Smooth muscle cell (in vitro differentiated cells): ENCODE results near the gene ALPL. TPM values are rescaled to one million over a fixed set of nuclear protein-coding genes. Genes with fewer than 3 reads are reported as not detected.
"Not testable (repeated sequence)": the region's sequence is repeated elsewhere in the genome, so short reads cannot be mapped to it uniquely, and the experiment has no call there.

Experiments
- DNase-seq: peaks from one replicate; lab custom pipeline; 2025; ENCODE audit not compliant: unreplicated experiment; lab: John Stamatoyannopoulos, UW
- H2AFZ ChIP-seq: fragments of 200-600 bp; sonication (generic); 2 replicates; pipeline ENCODE4 v1.6.0; 2016; ENCODE audit warnings: antibody characterized with exemption, low read depth, mild to moderate bottlenecking
- H3F3A ChIP-seq: fragments of 200-600 bp; sonication (generic); 2 replicates; pipeline ENCODE4 v1.6.0; 2017; ENCODE audit warnings: antibody characterized with exemption, low read depth
- H3K27ac ChIP-seq: fragments of 200-600 bp; sonication (generic); 2 replicates; pipeline ENCODE4 v1.5.1; 2016; ENCODE audit warnings: low read depth, mild to moderate bottlenecking
- H3K27me3 ChIP-seq: fragments of 200-600 bp; sonication (generic); 2 replicates; pipeline ENCODE4 v1.6.1; 2016; ENCODE audit warnings: low read depth, mild to moderate bottlenecking
- H3K36me3 ChIP-seq: fragments of 200-600 bp; sonication (generic); 2 replicates; pipeline ENCODE4 v1.5.1; 2016; ENCODE audit warnings: low read depth
- H3K4me1 ChIP-seq: fragments of 200-600 bp; sonication (generic); 2 replicates; pipeline ENCODE4 v1.5.1; 2016; ENCODE audit warnings: low read depth
- H3K4me2 ChIP-seq: fragments of 200-600 bp; sonication (generic); 2 replicates; pipeline ENCODE4 v1.6.0; 2016; ENCODE audit warnings: mild to moderate bottlenecking
- H3K4me3 ChIP-seq: fragments of 200-600 bp; sonication (generic); 2 replicates; pipeline ENCODE4 v1.5.1; 2016; ENCODE audit warnings: mild to moderate bottlenecking
- H3K79me2 ChIP-seq: fragments of 200-600 bp; sonication (generic); 2 replicates; pipeline ENCODE4 v1.6.0; 2016; ENCODE audit warnings: low read depth, mild to moderate bottlenecking
- H3K9ac ChIP-seq: fragments of 200-600 bp; sonication (generic); 2 replicates; pipeline ENCODE4 v1.6.0; 2016; ENCODE audit warnings: low read depth
- H3K9me3 ChIP-seq: fragments of 200-600 bp; sonication (generic); replicated peaks from 2 replicates; pipeline ENCODE4 v1.5.1; 2016; ENCODE audit warnings: low read depth
- H4K20me1 ChIP-seq: fragments of 200-600 bp; sonication (generic); 2 replicates; pipeline ENCODE4 v1.6.0; 2016; ENCODE audit warnings: low read depth
- WGBS: methylation state at CpG from one replicate; pipeline ENCODE4 v1.1.7; 2016; ENCODE audit warnings: low lambda C conversion rate; 5-methylcytosine and 5-hydroxymethylcytosine counted together
- polyA plus RNA-seq: library from polyadenylated mRNA; unstranded; fragments of >200 nt; fragmentation: Nextera tagmentation; extraction: Ambion mirVana; gene quantifications from 2 replicates; pipeline ENCODE4 v1.2.1, GENCODE V29; 2016
- total RNA-seq: library from RNA; depleted of rRNA; stranded (reverse); fragments of >200 nt; gene quantifications from 2 replicates; pipeline ENCODE4 v1.2.3, GENCODE V29; 2014
- TF ChIP-seq, protein P1 (sequence below): fragments of 200-600 bp; sonication (generic); IDR thresholded peaks from 2 replicates; pipeline ENCODE4 v1.5.1; 2017; ENCODE audit warnings: borderline replicate concordance, mild to moderate bottlenecking, antibody characterized with exemption; ENCODE audit not compliant: insufficient read depth, poor library complexity, severe bottlenecking

ALPL gene
- total and polyA plus RNA-seq, 2 experiments from 2014 or later: 4.6 to 8.3 TPM

DNA sequence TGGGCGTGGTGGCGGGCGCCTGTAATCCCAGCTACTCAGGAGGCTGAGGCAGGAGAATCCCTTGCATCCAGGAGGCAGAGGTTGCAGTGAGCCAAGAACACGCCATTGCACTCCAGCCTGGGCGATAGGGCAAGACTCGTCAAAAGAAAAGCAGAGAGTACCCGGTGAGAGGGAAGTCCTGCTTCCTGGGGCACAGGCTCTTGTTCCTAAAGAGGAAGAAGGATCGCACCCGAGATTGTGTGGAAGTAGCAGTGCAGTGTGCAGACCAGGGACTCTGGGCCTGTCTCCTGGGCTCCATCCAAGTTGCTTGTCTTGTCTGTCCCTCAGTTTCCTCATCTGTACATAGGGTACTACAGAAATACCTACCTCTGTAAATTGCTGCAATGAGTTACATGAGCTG lies 39.6 kb upstream of the ALPL start:
- 98% methylated on average over 9 of the region's 9 CpGs for WGBS

DNA sequence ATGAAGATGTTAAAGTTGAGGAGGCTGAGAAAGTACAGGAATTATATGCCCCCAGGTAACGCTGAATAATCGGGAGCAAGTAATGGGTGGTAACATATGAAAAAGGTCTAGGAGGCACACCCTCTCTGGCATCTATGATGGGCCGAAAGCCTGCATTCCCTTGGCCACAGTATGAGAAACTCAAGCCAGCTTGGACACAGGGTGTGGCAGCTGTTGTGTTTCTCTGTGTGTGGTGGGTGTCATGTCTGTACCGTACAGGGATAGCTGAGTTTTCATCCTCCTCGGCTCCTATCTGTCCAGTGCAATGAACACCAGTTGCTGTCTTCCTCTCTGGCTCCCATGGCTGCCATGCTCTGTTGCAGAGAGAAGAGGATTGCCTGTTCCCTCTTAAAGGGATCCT lies 36.4 kb upstream of the ALPL start:
- Histone ChIP-seq H3K27ac (no peak overlapping the region), H3K27me3 (no peaks in the 10 kb centered on the region), H3K9me3 (no peaks in the 10 kb centered on the region), H3K4me2 (no peak overlapping the region), H3K9ac (no peak overlapping the region), H4K20me1 (no peaks in the 10 kb centered on the region), H3K4me1 (no peaks in the 10 kb centered on the region), H2AFZ (no peak overlapping the region), H3F3A (no peaks in the 10 kb centered on the region), H3K4me3 (no peak overlapping the region), H3K36me3 (no peaks in the 10 kb centered on the region), H3K79me2 (no peaks in the 10 kb centered on the region)
- TF ChIP-seq, protein P1, sequence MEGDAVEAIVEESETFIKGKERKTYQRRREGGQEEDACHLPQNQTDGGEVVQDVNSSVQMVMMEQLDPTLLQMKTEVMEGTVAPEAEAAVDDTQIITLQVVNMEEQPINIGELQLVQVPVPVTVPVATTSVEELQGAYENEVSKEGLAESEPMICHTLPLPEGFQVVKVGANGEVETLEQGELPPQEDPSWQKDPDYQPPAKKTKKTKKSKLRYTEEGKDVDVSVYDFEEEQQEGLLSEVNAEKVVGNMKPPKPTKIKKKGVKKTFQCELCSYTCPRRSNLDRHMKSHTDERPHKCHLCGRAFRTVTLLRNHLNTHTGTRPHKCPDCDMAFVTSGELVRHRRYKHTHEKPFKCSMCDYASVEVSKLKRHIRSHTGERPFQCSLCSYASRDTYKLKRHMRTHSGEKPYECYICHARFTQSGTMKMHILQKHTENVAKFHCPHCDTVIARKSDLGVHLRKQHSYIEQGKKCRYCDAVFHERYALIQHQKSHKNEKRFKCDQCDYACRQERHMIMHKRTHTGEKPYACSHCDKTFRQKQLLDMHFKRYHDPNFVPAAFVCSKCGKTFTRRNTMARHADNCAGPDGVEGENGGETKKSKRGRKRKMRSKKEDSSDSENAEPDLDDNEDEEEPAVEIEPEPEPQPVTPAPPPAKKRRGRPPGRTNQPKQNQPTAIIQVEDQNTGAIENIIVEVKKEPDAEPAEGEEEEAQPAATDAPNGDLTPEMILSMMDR: no peak
- no peak for DNase-seq
- WGBS: 93% methylated on average over 5 of the region's 5 CpGs

More for the DNA sequence above, 39.6 kb upstream of the ALPL start:
- H3K9me3 ChIP-seq: no peaks in the 10 kb centered on the region
- H3K27ac ChIP-seq: no peak overlapping the region
- H3K4me2 ChIP-seq: no peak overlapping the region
- H3K4me1 ChIP-seq: no peaks in the 10 kb centered on the region
- no peak for DNase-seq
- TF ChIP-seq, protein P1: no peak
- no peak overlapping the region for H3K4me3 ChIP-seq
- H2AFZ ChIP-seq: no peak overlapping the region
- H3F3A ChIP-seq: no peaks in the 10 kb centered on the region
- H4K20me1 ChIP-seq: no peaks in the 10 kb centered on the region
- no peaks in the 10 kb centered on the region for H3K27me3 ChIP-seq
- no peaks in the 10 kb centered on the region for H3K79me2 ChIP-seq
- H3K36me3 ChIP-seq: no peaks in the 10 kb centered on the region
- H3K9ac ChIP-seq: no peak overlapping the region

DNA sequence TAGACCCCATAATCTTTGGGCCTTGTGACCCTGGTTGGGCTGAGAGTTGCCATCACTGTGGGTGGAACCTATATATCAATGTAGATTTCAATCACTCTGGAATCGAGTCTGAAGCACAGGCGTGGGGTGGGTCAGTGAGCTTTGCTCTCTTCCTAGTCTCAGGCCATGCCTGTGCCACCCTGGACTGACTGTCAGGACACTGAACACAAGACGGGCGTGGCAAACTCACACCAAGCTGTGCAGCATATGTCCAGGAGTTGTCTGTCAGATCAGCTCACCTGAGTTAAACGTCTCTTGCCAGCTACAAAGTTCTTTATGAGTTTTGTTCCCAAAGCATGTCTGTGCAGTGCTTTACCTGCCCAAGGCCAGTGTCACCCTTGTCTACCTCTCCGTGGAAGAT lies 30.9 kb upstream of the ALPL start:
- Histone ChIP-seq H3K79me2 (no peaks in the 10 kb centered on the region), H3F3A (no peaks in the 10 kb centered on the region), H3K36me3 (no peaks in the 10 kb centered on the region), H2AFZ (no peak overlapping the region), H3K9me3 (no peaks in the 10 kb centered on the region), H3K27ac (no peak overlapping the region), H3K4me2 (no peak overlapping the region), H3K4me3 (no peak overlapping the region), H3K9ac (no peak overlapping the region), H4K20me1 (no peaks in the 10 kb centered on the region), H3K4me1 (no peaks in the 10 kb centered on the region), H3K27me3 (no peaks in the 10 kb centered on the region)
- 95% methylated on average over 6 of the region's 6 CpGs for WGBS
- DNase-seq: no peak
- TF ChIP-seq, protein P1: no peak

DNA sequence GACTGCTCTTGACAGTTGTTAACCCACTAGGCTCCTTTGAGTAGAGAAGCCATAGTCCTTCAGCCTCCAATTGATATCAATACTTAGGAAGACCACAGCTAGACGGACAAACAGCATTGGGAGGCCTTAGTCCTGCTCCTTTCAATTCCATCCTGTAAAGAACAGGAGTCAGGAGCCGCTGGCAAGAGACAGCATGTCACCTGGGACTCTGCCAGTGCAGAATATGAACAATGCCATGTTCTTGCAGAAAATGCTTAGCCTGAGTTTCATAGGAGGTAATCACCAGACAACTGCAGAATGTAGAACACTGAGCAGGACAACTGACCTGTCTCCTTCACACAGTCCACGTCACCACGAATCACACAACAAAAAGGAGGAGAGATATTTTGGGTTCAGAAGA lies 25.3 kb upstream of the ALPL start:
- DNase-seq, H3K4me3 ChIP-seq, H3K4me1 ChIP-seq, H3K9ac ChIP-seq, H3K27ac ChIP-seq, H3K79me2 ChIP-seq, H3K27me3 ChIP-seq, H3K36me3 ChIP-seq, H4K20me1 ChIP-seq, H2AFZ ChIP-seq, H3K9me3 ChIP-seq, H3K4me2 ChIP-seq, H3F3A ChIP-seq: not testable (repeated sequence)
- WGBS: 94% methylated on average over 4 of the region's 4 CpGs
